Measurements from ENCODE around the gene MYH16. TPM values are rescaled to one million over a fixed set of nuclear protein-coding genes. Genes with fewer than 3 reads are reported as not detected.

The MYH16 gene
- total RNA-seq, 2 experiments from 2014 or later = not detected

DNA sequence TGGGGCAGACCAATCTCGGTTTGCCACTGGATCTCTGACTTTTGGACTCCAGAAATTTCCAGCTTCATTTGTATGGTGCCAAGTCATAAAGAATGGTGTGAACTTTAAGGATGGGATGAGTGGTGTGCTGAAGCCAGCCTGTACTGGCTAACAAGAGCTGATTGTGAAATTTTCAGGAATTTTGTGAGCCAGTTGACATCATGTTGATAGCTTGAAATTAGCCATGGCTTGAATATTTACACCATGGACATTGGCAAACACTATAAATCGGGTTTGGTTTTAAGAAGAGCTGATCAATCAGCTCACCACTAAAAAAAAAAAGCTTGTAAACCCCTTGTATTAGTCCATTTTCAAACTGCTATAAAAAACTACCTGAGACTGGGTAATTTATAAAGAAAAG lies 14.1 kb upstream of the MYH16 start:
- no peaks in the 10 kb centered on the region for H3K4me1 ChIP-seq (ENCODE audit: insufficient read depth, low read length)
- H3K9me3 ChIP-seq (ENCODE audit: control insufficient read depth in 1 of 2, insufficient read depth in 1 of 2, low read length in 2 of 2) = no peaks in the 10 kb centered on the region
- ChIA-PET POLR2A (no interaction called here), CTCF (no interaction called here)
- ATAC-seq (ENCODE audit: poor library complexity) (no peak), DNase-seq (no peak)
- no peaks in the 10 kb centered on the region for H3K9me3 Mint-ChIP-seq
- no peak overlapping the region for H3K4me3 ChIP-seq (ENCODE audit: low read length)
- H3K27ac ChIP-seq (ENCODE audit: low read depth in 1 of 2, low read length in 2 of 2) = no peak overlapping the region
- no peaks in the 10 kb centered on the region for H3K4me1 Mint-ChIP-seq (ENCODE audit: low read depth)
- no peak overlapping the region for H3K4me3 Mint-ChIP-seq
- no peaks in the 10 kb centered on the region for H3K27me3 ChIP-seq (ENCODE audit: control insufficient read depth in 1 of 2, insufficient read depth in 2 of 2, low read length in 2 of 2)
- no peaks in the 10 kb centered on the region for H3K36me3 ChIP-seq (ENCODE audit: insufficient read depth, low read length)
- no peaks in the 10 kb centered on the region for H3K27me3 Mint-ChIP-seq
- intact Hi-C loops (cut with DNase I, micrococcal nuclease) = no loop called here
- no peak overlapping the region for H3K27ac Mint-ChIP-seq
- TF ChIP-seq, protein P1, sequence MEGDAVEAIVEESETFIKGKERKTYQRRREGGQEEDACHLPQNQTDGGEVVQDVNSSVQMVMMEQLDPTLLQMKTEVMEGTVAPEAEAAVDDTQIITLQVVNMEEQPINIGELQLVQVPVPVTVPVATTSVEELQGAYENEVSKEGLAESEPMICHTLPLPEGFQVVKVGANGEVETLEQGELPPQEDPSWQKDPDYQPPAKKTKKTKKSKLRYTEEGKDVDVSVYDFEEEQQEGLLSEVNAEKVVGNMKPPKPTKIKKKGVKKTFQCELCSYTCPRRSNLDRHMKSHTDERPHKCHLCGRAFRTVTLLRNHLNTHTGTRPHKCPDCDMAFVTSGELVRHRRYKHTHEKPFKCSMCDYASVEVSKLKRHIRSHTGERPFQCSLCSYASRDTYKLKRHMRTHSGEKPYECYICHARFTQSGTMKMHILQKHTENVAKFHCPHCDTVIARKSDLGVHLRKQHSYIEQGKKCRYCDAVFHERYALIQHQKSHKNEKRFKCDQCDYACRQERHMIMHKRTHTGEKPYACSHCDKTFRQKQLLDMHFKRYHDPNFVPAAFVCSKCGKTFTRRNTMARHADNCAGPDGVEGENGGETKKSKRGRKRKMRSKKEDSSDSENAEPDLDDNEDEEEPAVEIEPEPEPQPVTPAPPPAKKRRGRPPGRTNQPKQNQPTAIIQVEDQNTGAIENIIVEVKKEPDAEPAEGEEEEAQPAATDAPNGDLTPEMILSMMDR (IDR thresholded peaks at IDR 0.05) = no peak
- H3K36me3 Mint-ChIP-seq (ENCODE audit: low read depth) = no peaks in the 10 kb centered on the region

DNA sequence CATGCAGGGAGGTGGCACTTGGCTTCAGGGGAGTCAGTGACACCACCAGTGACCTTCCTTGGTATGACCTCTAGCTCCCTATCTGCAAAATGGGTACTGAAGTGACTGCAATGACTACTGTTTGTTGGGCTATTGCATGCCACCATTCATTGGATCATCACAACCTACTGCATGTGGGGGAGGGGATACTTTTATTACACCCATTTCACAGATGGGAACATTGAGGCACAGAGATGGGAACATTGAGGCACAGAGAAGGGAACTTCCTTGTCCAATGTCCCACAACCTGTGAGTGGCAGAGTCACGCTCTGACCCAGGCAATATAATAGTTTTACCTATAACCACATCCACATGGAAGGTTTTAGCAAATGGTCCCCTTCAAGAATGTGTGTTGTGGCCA lies 12.2 kb upstream of the MYH16 start:
- no peak overlapping the region for H3K27ac Mint-ChIP-seq
- ChIA-PET POLR2A (no interaction called here), CTCF (no interaction called here)
- Histone ChIP-seq H3K27me3 (ENCODE audit: control insufficient read depth in 1 of 2, insufficient read depth in 2 of 2, low read length in 2 of 2) (no peaks in the 10 kb centered on the region), H3K36me3 (ENCODE audit: insufficient read depth, low read length) (no peaks in the 10 kb centered on the region), H3K27ac (ENCODE audit: low read depth in 1 of 2, low read length in 2 of 2) (no peak overlapping the region), H3K4me1 (ENCODE audit: insufficient read depth, low read length) (no peaks in the 10 kb centered on the region), H3K9me3 (ENCODE audit: control insufficient read depth in 1 of 2, insufficient read depth in 1 of 2, low read length in 2 of 2) (no peaks in the 10 kb centered on the region), H3K4me3 (ENCODE audit: low read length) (no peak overlapping the region)
- DNase-seq (no peak), ATAC-seq (ENCODE audit: poor library complexity) (no peak)
- no peaks in the 10 kb centered on the region for H3K9me3 Mint-ChIP-seq
- H3K36me3 Mint-ChIP-seq (ENCODE audit: low read depth) = no peaks in the 10 kb centered on the region
- H3K4me1 Mint-ChIP-seq (ENCODE audit: low read depth) = no peaks in the 10 kb centered on the region
- no peak overlapping the region for H3K4me3 Mint-ChIP-seq
- TF ChIP-seq, protein P1 (IDR thresholded peaks at IDR 0.05) = no peak
- intact Hi-C loops (cut with DNase I, micrococcal nuclease) = no loop called here
- H3K27me3 Mint-ChIP-seq = no peaks in the 10 kb centered on the region

DNA sequence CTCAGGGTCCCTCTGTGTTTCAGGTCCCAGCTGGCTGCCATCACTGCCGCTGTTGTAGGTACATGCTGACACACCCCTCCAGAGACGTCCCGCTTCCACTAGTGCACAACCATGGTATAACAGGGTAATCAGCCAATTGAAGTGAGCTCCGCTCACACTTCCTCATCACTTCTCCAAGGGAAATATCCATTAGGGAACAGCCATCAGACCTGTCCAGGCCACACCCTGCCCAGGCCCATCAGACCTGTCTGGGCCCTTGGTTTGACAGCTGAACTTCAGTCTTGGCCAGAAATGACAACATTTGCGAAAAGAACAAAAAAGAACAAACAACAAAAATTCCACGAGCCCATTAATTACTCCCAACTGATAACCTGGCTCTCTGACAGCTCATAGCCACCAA lies 11.0 kb upstream of the MYH16 start:
- H3K27ac ChIP-seq (ENCODE audit: low read depth in 1 of 2, low read length in 2 of 2) = no peak overlapping the region
- Mint-ChIP-seq H3K27ac (no peak overlapping the region), H3K4me1 (ENCODE audit: low read depth) (no peaks in the 10 kb centered on the region), H3K27me3 (no peaks in the 10 kb centered on the region), H3K36me3 (ENCODE audit: low read depth) (no peaks in the 10 kb centered on the region), H3K9me3 (no peaks in the 10 kb centered on the region), H3K4me3 (no peak overlapping the region)
- no peaks in the 10 kb centered on the region for H3K4me1 ChIP-seq (ENCODE audit: insufficient read depth, low read length)
- ATAC-seq (ENCODE audit: poor library complexity) (no peak), DNase-seq (no peak)
- ChIA-PET CTCF (no interaction called here), POLR2A (no interaction called here)
- intact Hi-C loops (cut with DNase I, micrococcal nuclease) = no loop called here
- no peaks in the 10 kb centered on the region for H3K27me3 ChIP-seq (ENCODE audit: control insufficient read depth in 1 of 2, insufficient read depth in 2 of 2, low read length in 2 of 2)
- no peaks in the 10 kb centered on the region for H3K9me3 ChIP-seq (ENCODE audit: control insufficient read depth in 1 of 2, insufficient read depth in 1 of 2, low read length in 2 of 2)
- H3K4me3 ChIP-seq (ENCODE audit: low read length) = no peak overlapping the region
- H3K36me3 ChIP-seq (ENCODE audit: insufficient read depth, low read length) = no peaks in the 10 kb centered on the region
- TF ChIP-seq, protein P1 (IDR thresholded peaks at IDR 0.05) = no peak

Data from CD4-positive, alpha-beta T cell (primary cell).